ENCODE data around the gene GPR31. TPM values are rescaled to one million over a fixed set of nuclear protein-coding genes. Genes with fewer than 3 reads are reported as not detected.

GPR31 gene
- polyA plus RNA-seq, 1 of the 3 experiments (the other 2 are of a cell fraction) = not detected

- TF ChIP-seq ELF1 (IDR thresholded peaks at IDR 0.05) (no peak), REST (IDR thresholded peaks at IDR 0.05; ENCODE audit: low read depth, low read length) (no peak), SIN3A (IDR thresholded peaks at IDR 0.05; ENCODE audit: borderline replicate concordance, low read depth, low read length) (no peak), RFX5 (IDR thresholded peaks at IDR 0.05; ENCODE audit: low read length) (no peak)
These were observed 51.4 kb downstream of the GPR31 start (continued) for GRCh38 chr6:167106406-167106805.

Other genes starting within 250 kb of the GPR31 start
- gene RNASET2, start 201.4 kb downstream of the GPR31 start, polyA plus RNA-seq (2012; rRNA removed) = 58.4 and 59.2 TPM in 2 replicates
- 7.5 and 9.7 TPM in 2 replicates for gene CEP43, start 158.6 kb downstream of the GPR31 start, polyA plus RNA-seq (2012; rRNA removed)
- not detected in 2 replicates for gene CCR6, start 34.9 kb downstream of the GPR31 start, polyA plus RNA-seq (2012; rRNA removed)
- gene UNC93A, start 133.3 kb upstream of the GPR31 start, polyA plus RNA-seq (2012; rRNA removed) = not detected in 2 replicates
- not detected in 2 replicates for gene TTLL2, start 167.1 kb upstream of the GPR31 start, polyA plus RNA-seq (2012; rRNA removed)

Measured in SK-N-SH (cell line).